HG03066 (cell line): ENCODE results near the gene TNS1.

Source experiments
- ATAC-seq: cut with Tn5 transposase; IDR thresholded peaks from one replicate; pipeline ENCODE4 v1.9.1; 2021; ENCODE audit warnings: low read depth; ENCODE audit not compliant: unreplicated experiment

The TNS1 gene

GRCh38 chr2:217880287-217880889, 122.4 kb downstream of the TNS1 start:
- ATAC-seq, result no peak

GRCh38 chr2:217878915-217879590, 123.7 kb downstream of the TNS1 start:
- no peak for ATAC-seq

- ATAC-seq, result no peak
Observed at GRCh38 chr2:217877866-217878265, 124.9 kb downstream of the TNS1 start.

- ATAC-seq, result no peak
Observed at GRCh38 chr2:217876253-217876570, 126.6 kb downstream of the TNS1 start.

GRCh38 chr2:217875556-217876252, 127.1 kb downstream of the TNS1 start:
- no peak for ATAC-seq

- no peak for ATAC-seq
Observed at GRCh38 chr2:217875138-217875537, 127.7 kb downstream of the TNS1 start.

GRCh38 chr2:217873371-217873770, 129.4 kb downstream of the TNS1 start:
- no peak for ATAC-seq

- ATAC-seq, result no peak
Observed at GRCh38 chr2:217872319-217872718, 130.5 kb downstream of the TNS1 start.

- ATAC-seq, result no peak
Observed at GRCh38 chr2:217870528-217871011, 132.2 kb downstream of the TNS1 start.

- ATAC-seq, result no peak
Observed at GRCh38 chr2:217868911-217869334, 133.9 kb downstream of the TNS1 start.

- ATAC-seq, result no peak
Observed at GRCh38 chr2:217868265-217868892, 134.4 kb downstream of the TNS1 start.

GRCh38 chr2:217866457-217866856, 136.3 kb downstream of the TNS1 start:
- no peak for ATAC-seq

GRCh38 chr2:217864963-217865772, 137.6 kb downstream of the TNS1 start:
- ATAC-seq, result peak; percentile 49

- ATAC-seq, result no peak
Observed at GRCh38 chr2:217863883-217864282, 138.9 kb downstream of the TNS1 start.

- ATAC-seq, result no peak
Observed at GRCh38 chr2:217861334-217861877, 141.4 kb downstream of the TNS1 start.

- no peak for ATAC-seq
Observed at GRCh38 chr2:217859926-217860325, 142.9 kb downstream of the TNS1 start.

- no peak for ATAC-seq
Observed at GRCh38 chr2:217858519-217859491, 144.0 kb downstream of the TNS1 start.

GRCh38 chr2:217857624-217858506, 144.9 kb downstream of the TNS1 start:
- no peak for ATAC-seq
